ENCODE data around the gene OR1S1.
"Not testable (repeated sequence)": the region's sequence is repeated elsewhere in the genome, so short reads cannot be mapped to it uniquely, and the experiment has no call there.

The OR1S1 gene

GRCh38 chr11:58212420-58212819 lies at the start of gene OR1S1:
TSS of gene OR1S1 (plus strand) at chr11:58212720.
- not testable (repeated sequence) for DNase-seq

GRCh38 chr11:58164389-58164788 lies 48.1 kb upstream of the OR1S1 start:
- no peak for DNase-seq

- DNase-seq = no peak
These were observed 47.5 kb upstream of the OR1S1 start for GRCh38 chr11:58164990-58165389.

- no peak for DNase-seq
These were observed 46.9 kb upstream of the OR1S1 start for GRCh38 chr11:58165504-58166106.

- no peak for DNase-seq
These were observed 35.0 kb upstream of the OR1S1 start for GRCh38 chr11:58177409-58178054.

GRCh38 chr11:58178444-58178843 lies 34.1 kb upstream of the OR1S1 start:
- DNase-seq = no peak

GRCh38 chr11:58179648-58180047 lies 32.9 kb upstream of the OR1S1 start:
- DNase-seq = no peak

GRCh38 chr11:58186938-58187337 lies 25.6 kb upstream of the OR1S1 start:
- DNase-seq = no peak

GRCh38 chr11:58188770-58189169 lies 23.8 kb upstream of the OR1S1 start, which contains the start of gene OR9Q2:
TSS of gene OR9Q2 (plus strand) at chr11:58189070. CDS start at chr11:58190491, 1,421 bp downstream.
- no peak for DNase-seq

GRCh38 chr11:58192229-58192628 lies 20.3 kb upstream of the OR1S1 start:
- DNase-seq = no peak

GRCh38 chr11:58193391-58193790 lies 19.1 kb upstream of the OR1S1 start:
- DNase-seq = no peak

GRCh38 chr11:58195939-58196338 lies 16.6 kb upstream of the OR1S1 start:
- no peak for DNase-seq

GRCh38 chr11:58199271-58199670 lies 13.2 kb upstream of the OR1S1 start:
- no peak for DNase-seq

GRCh38 chr11:58204042-58204441 lies 8.5 kb upstream of the OR1S1 start, which contains the start of gene OR1S2:
TSS of gene OR1S2 (minus strand) at chr11:58204142. CDS start at chr11:58204142, 0 bp downstream.
- no peak for DNase-seq

GRCh38 chr11:58216476-58216875 lies 4.0 kb downstream of the OR1S1 start:
- DNase-seq = no peak

GRCh38 chr11:58222721-58223120 lies 10.2 kb downstream of the OR1S1 start:
- no peak for DNase-seq

GRCh38 chr11:58227956-58228615 lies 15.6 kb downstream of the OR1S1 start:
- no peak for DNase-seq

- DNase-seq = no peak
These were observed 31.4 kb downstream of the OR1S1 start for GRCh38 chr11:58243954-58244353.

- no peak for DNase-seq
These were observed 42.4 kb downstream of the OR1S1 start for GRCh38 chr11:58254936-58255335.

GRCh38 chr11:58259983-58260382 lies 47.5 kb downstream of the OR1S1 start:
- DNase-seq = no peak

Measured in NCI-H1694 (cell line).